ENCODE results near the gene IMMP2L.

DNA sequence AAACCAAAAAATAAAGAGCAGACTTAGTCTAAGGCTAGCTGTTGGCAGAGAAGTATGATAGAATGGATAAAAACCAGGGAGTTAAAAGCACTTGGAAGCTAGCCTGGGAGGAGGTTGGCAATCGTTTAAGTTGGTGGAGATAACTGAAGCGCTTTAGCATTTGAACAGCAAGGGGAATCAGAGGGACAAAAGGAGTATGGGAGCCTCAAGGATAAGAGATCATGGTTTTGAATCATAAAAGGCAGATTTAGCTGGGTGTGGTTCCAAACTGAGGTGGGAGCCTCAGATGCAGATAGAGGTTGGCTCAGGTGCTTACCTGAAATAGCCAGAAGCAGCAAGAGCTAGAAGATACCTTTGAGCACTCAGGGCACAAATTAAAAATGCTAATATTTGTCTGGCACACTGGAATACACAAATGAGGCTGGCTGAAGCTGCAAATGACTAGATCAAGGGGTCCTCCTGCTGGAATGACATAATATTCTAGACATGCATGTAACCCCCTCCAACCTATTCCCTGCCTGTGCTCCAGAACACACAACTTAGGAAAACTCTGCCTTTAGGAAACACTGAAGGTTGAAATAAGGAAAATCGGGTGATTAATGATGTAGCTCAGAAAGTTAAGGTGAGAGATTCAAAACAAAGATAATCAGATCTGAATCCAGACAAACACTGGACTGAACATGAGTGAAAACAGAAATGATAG, 843.6 kb downstream of the IMMP2L start:
- TF ChIP-seq POLR2A (IDR thresholded peaks at IDR 0.05), result no peak
- TF ChIP-seq, protein P1, sequence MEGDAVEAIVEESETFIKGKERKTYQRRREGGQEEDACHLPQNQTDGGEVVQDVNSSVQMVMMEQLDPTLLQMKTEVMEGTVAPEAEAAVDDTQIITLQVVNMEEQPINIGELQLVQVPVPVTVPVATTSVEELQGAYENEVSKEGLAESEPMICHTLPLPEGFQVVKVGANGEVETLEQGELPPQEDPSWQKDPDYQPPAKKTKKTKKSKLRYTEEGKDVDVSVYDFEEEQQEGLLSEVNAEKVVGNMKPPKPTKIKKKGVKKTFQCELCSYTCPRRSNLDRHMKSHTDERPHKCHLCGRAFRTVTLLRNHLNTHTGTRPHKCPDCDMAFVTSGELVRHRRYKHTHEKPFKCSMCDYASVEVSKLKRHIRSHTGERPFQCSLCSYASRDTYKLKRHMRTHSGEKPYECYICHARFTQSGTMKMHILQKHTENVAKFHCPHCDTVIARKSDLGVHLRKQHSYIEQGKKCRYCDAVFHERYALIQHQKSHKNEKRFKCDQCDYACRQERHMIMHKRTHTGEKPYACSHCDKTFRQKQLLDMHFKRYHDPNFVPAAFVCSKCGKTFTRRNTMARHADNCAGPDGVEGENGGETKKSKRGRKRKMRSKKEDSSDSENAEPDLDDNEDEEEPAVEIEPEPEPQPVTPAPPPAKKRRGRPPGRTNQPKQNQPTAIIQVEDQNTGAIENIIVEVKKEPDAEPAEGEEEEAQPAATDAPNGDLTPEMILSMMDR (IDR thresholded peaks at IDR 0.05 in 4 of 5, conservative IDR thresholded peaks at IDR 0.05 in 1 of 5), result no peak

All from gastrocnemius medialis (tissue), 4 donors.